ENCODE data around the gene SRGAP2B.
"Not testable (repeated sequence)": the region's sequence is repeated elsewhere in the genome, so short reads cannot be mapped to it uniquely, and the experiment has no call there.

The SRGAP2B gene

DNA sequence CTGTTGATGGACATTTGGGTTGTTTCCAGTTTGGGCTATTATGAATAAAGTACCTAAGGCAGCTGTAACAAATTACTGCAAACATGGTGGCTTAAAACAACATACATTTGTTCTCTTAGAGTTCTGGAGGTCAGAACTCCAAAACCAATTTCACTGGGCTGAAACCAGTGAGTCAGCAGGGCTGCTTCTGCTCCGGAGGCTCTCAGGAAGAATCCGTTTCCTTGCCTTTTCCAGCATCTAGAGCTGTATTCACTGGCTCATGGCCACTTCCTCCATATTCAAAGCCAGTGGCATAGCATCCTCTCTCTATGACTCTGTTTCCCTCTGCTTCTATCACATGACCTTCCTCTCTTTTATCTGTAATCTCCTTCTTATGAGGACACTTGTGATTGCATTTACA, 146.7 kb downstream of the SRGAP2B start:
- not testable (repeated sequence) for H3K4me1 ChIP-seq (ENCODE audit: control insufficient read depth, insufficient read depth, low read length); H3K36me3 ChIP-seq (ENCODE audit: control insufficient read depth, insufficient read depth, low read length, severe bottlenecking); H3K4me3 ChIP-seq (ENCODE audit: low read length); DNase-seq (ENCODE audit: low read depth); H3K27me3 ChIP-seq (replicated peaks; ENCODE audit: control insufficient read depth, insufficient read depth, low read length); H3K9me3 ChIP-seq (ENCODE audit: control insufficient read depth, low read length); H3K9ac ChIP-seq (ENCODE audit: low read length)

DNA sequence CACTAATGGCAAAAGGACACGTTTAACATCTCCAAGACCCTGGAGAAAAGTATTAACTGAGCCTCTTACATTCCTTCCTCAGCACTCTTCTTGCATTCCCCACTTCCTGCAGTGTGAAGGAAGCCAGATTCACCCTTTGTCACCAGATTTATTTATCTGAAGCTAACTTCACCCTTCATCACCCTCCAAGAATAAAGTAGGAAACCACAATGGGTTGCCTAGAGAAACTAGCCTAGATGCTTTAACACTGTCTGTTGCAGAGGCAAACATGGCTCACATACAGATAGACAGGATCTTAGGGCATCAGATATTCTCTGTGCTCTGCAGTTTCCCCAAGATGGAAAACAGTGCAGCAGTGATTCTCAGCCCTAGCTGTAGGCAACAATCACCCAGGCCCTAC, 147.6 kb downstream of the SRGAP2B start:
- not testable (repeated sequence) for H3K27me3 ChIP-seq (replicated peaks; ENCODE audit: control insufficient read depth, insufficient read depth, low read length); H3K4me3 ChIP-seq (ENCODE audit: low read length); H3K9ac ChIP-seq (ENCODE audit: low read length); H3K36me3 ChIP-seq (ENCODE audit: control insufficient read depth, insufficient read depth, low read length, severe bottlenecking); H3K9me3 ChIP-seq (ENCODE audit: control insufficient read depth, low read length); H3K4me1 ChIP-seq (ENCODE audit: control insufficient read depth, insufficient read depth, low read length); DNase-seq (ENCODE audit: low read depth)

DNA sequence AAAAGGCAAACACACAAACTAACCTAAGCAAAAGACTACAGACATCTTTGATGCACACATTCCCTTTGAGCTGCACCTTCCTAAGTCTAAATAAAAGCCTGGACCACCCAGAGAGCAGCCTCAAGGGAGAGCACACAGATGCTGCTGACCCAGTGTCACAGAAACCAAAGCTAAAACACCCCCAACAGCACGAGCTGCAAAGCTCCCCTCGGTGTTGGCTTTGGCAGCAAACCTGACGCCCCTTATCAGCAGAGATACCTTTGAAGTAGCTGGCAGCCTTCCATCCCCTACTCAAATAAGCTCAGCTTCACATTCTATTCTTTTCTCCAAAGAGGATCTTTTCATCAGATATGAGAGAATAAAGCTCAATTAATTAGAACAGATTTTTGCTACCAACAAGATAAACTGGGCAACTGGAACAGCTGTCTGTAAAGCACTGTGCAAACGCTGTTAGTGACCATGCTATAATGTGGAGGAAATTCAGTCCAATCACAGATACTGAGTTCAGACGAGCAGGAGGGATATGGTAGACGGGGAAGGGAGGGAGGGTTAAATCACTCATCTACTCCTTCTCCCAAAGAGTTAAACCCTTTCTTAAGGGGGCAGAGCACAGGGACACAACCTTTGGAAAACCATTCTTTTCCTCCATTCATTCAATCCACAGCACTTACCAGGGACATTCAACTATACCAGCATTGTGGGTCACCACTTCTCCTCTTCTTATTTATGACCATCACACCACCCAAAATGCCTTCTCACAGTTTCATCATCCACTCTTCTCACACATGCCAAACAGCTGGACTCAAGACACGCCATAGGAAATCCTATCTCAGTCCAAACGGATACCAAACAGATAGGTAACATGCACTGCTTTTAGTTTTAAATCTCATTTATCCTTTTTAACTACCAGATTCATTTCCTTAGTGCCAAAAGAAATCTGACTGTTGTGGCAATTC, 148.3 kb downstream of the SRGAP2B start:
- not testable (repeated sequence) for H3K9me3 ChIP-seq (ENCODE audit: control insufficient read depth, low read length); H3K27me3 ChIP-seq (replicated peaks; ENCODE audit: control insufficient read depth, insufficient read depth, low read length); H3K36me3 ChIP-seq (ENCODE audit: control insufficient read depth, insufficient read depth, low read length, severe bottlenecking); H3K4me1 ChIP-seq (ENCODE audit: control insufficient read depth, insufficient read depth, low read length); H3K4me3 ChIP-seq (ENCODE audit: low read length); DNase-seq (ENCODE audit: low read depth); H3K9ac ChIP-seq (ENCODE audit: low read length)

DNA sequence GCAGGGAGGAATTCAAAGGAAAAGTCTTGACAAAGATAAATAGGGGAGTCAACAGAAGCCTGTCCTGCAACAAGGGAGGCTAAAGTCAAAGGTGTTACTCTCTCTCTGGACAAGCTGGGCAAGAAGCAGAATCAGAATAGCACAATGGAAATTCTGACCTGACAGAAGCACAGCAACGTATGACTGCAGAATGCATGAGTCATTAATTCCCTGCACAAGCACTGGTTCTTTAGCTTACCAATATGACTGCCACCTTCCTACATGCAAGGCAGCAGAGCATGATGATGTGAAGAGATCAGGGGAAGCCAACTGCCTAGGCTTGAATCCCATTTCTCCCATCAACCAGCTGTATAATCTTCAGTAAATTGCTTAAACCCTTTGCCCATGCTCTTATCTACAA, 153.4 kb downstream of the SRGAP2B start:
- H3K4me1 ChIP-seq (ENCODE audit: control insufficient read depth, insufficient read depth, low read length); H3K36me3 ChIP-seq (ENCODE audit: control insufficient read depth, insufficient read depth, low read length, severe bottlenecking); H3K4me3 ChIP-seq (ENCODE audit: low read length); DNase-seq (ENCODE audit: low read depth); H3K27me3 ChIP-seq (replicated peaks; ENCODE audit: control insufficient read depth, insufficient read depth, low read length); H3K9ac ChIP-seq (ENCODE audit: low read length); H3K9me3 ChIP-seq (ENCODE audit: control insufficient read depth, low read length): not testable (repeated sequence)

DNA sequence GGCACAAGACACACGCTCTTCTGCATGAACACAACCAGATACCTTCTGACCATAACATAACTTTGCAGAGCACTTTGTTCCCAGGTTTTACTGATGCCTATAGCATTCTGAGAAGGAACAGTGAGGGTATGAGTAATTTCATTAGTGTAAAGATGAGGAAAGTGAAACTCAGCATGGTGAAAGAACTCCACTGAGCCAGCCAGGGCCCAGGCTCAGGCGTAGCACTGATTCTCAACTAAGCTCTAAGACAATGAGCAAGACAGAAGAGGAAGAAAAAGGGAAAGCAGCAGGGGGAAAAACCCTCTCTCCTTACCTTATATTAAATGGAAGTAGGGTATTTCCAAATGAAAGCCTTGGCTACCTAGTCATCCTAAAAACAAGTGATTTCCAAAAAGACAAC, 155.1 kb downstream of the SRGAP2B start:
- not testable (repeated sequence) for H3K4me1 ChIP-seq (ENCODE audit: control insufficient read depth, insufficient read depth, low read length); DNase-seq (ENCODE audit: low read depth); H3K9me3 ChIP-seq (ENCODE audit: control insufficient read depth, low read length); H3K4me3 ChIP-seq (ENCODE audit: low read length); H3K9ac ChIP-seq (ENCODE audit: low read length); H3K27me3 ChIP-seq (replicated peaks; ENCODE audit: control insufficient read depth, insufficient read depth, low read length); H3K36me3 ChIP-seq (ENCODE audit: control insufficient read depth, insufficient read depth, low read length, severe bottlenecking)

DNA sequence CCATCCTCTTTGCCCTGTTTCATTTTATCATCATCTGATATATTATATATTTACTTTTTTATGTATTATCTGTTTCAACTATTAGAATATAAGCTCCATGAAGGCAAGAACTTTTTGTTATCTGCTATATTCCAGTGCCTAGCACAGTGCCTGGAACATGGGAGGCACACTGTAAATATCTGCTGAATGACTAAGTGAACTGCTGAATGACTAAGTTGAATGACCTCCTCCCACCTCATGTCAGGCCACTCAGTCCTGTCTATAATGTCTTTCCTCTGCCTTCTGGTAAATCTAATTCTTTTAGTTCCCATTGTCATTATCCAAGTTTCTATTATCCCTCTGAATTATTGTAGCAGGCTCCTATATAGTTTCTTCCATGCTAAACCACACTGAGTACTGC, 156.5 kb downstream of the SRGAP2B start:
- H3K4me1 ChIP-seq (ENCODE audit: control insufficient read depth, insufficient read depth, low read length); H3K9me3 ChIP-seq (ENCODE audit: control insufficient read depth, low read length); DNase-seq (ENCODE audit: low read depth); H3K36me3 ChIP-seq (ENCODE audit: control insufficient read depth, insufficient read depth, low read length, severe bottlenecking); H3K4me3 ChIP-seq (ENCODE audit: low read length); H3K9ac ChIP-seq (ENCODE audit: low read length); H3K27me3 ChIP-seq (replicated peaks; ENCODE audit: control insufficient read depth, insufficient read depth, low read length): not testable (repeated sequence)

DNA sequence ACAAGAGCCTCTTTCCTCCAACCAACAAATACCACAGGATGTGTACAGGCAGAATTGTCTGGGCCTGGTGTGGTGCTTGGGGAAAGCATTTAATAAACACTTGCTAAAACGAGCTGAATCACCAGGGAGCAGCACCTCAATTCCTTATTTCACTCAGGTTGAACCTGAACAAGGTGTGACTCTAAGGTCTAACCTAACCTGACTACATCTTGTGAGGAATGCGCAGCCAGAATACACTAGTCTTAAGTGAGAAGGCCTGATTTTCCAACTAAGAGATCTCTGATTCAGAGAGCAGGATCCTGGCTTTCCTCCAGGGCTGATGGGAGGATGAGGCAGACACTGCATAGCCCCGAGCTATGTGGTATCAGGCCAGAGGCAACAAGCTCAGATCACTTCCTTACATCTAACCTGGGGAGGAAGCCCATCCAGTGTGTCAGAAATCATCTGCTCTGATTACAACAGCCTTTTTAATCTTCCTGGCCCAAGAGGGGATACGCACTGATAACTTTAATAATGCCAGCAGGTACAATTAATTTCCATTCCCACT, 158.9 kb downstream of the SRGAP2B start:
- H3K9ac ChIP-seq (ENCODE audit: low read length); DNase-seq (ENCODE audit: low read depth); H3K4me3 ChIP-seq (ENCODE audit: low read length); H3K27me3 ChIP-seq (replicated peaks; ENCODE audit: control insufficient read depth, insufficient read depth, low read length); H3K9me3 ChIP-seq (ENCODE audit: control insufficient read depth, low read length); H3K36me3 ChIP-seq (ENCODE audit: control insufficient read depth, insufficient read depth, low read length, severe bottlenecking); H3K4me1 ChIP-seq (ENCODE audit: control insufficient read depth, insufficient read depth, low read length): not testable (repeated sequence)

DNA sequence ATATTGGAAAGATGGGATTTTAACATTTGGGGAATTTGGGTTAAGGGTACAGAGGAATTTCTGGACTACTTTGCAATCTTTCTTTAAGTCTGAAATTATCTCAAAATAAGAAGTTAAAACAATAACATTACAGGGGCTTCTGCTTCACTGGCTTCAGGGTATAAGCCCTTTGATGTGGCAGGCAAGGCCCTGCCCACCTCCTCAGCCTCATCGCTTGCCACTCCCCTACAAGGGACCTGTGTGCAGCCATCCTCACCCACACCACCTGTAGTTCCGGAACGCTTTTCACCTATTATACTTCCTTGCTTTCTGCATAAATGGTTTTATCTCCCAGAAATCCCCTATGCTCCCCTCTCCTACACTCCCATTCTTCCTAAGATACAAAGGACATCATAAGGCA, 159.8 kb downstream of the SRGAP2B start:
- not testable (repeated sequence) for H3K9ac ChIP-seq (ENCODE audit: low read length); H3K4me3 ChIP-seq (ENCODE audit: low read length); DNase-seq (ENCODE audit: low read depth); H3K9me3 ChIP-seq (ENCODE audit: control insufficient read depth, low read length); H3K4me1 ChIP-seq (ENCODE audit: control insufficient read depth, insufficient read depth, low read length); H3K36me3 ChIP-seq (ENCODE audit: control insufficient read depth, insufficient read depth, low read length, severe bottlenecking); H3K27me3 ChIP-seq (replicated peaks; ENCODE audit: control insufficient read depth, insufficient read depth, low read length)

DNA sequence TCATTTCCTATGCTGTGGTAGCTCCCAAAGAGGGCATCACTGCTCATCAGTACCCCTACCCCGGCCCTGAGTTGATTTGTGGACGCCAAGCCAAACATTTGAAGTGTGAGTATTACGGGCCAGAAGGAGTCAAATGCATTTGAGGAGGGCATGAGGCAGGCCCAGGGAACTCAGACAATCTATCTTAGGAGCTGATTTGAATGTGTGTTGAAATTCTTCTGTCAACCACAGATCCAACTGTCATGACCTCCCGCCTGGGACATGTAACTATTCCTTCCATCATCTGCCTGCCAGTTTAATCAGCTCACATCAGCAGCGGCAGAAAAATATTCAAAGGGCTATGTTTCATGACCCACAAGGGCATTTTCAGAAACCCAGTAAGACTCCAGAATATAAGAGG, 162.1 kb downstream of the SRGAP2B start:
- not testable (repeated sequence) for H3K9me3 ChIP-seq (ENCODE audit: control insufficient read depth, low read length); H3K4me3 ChIP-seq (ENCODE audit: low read length); DNase-seq (ENCODE audit: low read depth); H3K4me1 ChIP-seq (ENCODE audit: control insufficient read depth, insufficient read depth, low read length); H3K36me3 ChIP-seq (ENCODE audit: control insufficient read depth, insufficient read depth, low read length, severe bottlenecking); H3K27me3 ChIP-seq (replicated peaks; ENCODE audit: control insufficient read depth, insufficient read depth, low read length); H3K9ac ChIP-seq (ENCODE audit: low read length)

DNA sequence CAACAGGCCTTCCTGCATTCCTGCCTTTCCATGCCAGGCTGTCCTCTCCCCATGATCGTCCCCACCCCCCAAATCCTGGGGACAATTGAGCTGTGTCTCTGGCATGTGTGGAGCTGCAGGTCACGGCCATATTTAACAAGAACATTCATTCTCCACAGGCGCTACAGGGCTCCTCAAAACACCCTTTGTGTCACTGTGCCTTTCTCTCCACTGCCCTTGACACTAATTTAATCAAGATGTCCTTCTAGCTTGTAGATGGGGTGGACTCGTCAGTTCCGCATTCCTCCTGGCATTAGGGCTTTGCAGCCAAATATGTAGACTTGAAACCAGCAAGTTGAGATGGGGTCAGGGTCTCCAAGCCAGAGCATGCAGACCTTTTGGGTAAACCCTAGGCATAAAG, 163.0 kb downstream of the SRGAP2B start:
- not testable (repeated sequence) for H3K4me3 ChIP-seq (ENCODE audit: low read length); H3K9me3 ChIP-seq (ENCODE audit: control insufficient read depth, low read length)

DNA sequence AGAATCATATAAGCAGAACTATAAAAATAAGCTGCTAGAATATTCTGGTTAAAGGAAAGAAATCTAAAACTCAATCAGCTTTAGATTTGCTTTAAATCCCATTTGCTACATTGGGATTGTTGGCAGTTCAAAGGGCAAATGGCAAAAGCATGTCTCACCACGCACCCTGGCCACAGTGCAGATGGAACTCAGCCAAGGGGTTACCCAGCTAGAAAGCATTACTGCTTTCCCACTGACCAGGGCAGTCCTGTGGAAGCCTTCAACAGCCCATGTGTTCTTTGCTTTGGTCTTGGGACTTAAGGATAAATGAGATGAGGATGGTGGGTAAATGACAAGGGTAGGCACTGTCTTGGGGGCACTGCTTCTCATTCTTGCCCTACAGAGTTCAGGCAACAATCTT, 163.6 kb downstream of the SRGAP2B start:
- not testable (repeated sequence) for DNase-seq (ENCODE audit: low read depth); H3K4me1 ChIP-seq (ENCODE audit: control insufficient read depth, insufficient read depth, low read length); H3K36me3 ChIP-seq (ENCODE audit: control insufficient read depth, insufficient read depth, low read length, severe bottlenecking); H3K4me3 ChIP-seq (ENCODE audit: low read length); H3K9ac ChIP-seq (ENCODE audit: low read length); H3K9me3 ChIP-seq (ENCODE audit: control insufficient read depth, low read length); H3K27me3 ChIP-seq (replicated peaks; ENCODE audit: control insufficient read depth, insufficient read depth, low read length)

More for the DNA sequence above, 163.0 kb downstream of the SRGAP2B start:
- H3K27me3 ChIP-seq (replicated peaks; ENCODE audit: control insufficient read depth, insufficient read depth, low read length); H3K4me1 ChIP-seq (ENCODE audit: control insufficient read depth, insufficient read depth, low read length); H3K9ac ChIP-seq (ENCODE audit: low read length); H3K36me3 ChIP-seq (ENCODE audit: control insufficient read depth, insufficient read depth, low read length, severe bottlenecking): not testable (repeated sequence)
- DNase-seq (ENCODE audit: low read depth): peak; percentile 54
